HG02884 (cell line): ENCODE measurements around the gene MGMT.

ENCODE experiments used
- ATAC-seq: cut with Tn5 transposase; IDR thresholded peaks from one replicate; pipeline ENCODE4 v1.9.1; 2021; ENCODE audit warnings: mild to moderate bottlenecking, moderate library complexity; ENCODE audit not compliant: unreplicated experiment

The MGMT gene

GRCh38 chr10:129725011-129725410, 258.0 kb downstream of the MGMT start:
- no peak for ATAC-seq

DNA sequence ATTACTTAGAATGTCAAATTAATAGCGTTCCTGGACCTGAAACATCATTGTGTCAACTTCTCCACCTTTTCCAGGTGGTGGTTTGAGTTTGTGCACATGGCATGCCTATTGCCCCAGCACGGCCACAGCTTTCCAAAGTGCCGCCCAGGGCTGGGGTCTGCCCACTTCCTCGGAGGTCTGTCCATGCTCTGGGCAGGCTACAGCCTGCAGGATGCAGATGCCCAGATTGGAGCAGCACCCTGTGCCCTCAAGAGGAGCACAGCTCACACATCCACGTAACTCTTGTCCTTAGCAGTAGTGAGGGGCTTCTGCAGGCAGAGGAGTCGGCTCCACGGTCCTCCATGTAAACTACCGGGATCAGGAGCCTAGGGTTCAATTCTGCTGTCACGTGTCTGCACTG, 258.4 kb downstream of the MGMT start:
- ATAC-seq = no peak

- ATAC-seq = no peak
These were observed 259.0 kb downstream of the MGMT start for GRCh38 chr10:129725890-129726631.

DNA sequence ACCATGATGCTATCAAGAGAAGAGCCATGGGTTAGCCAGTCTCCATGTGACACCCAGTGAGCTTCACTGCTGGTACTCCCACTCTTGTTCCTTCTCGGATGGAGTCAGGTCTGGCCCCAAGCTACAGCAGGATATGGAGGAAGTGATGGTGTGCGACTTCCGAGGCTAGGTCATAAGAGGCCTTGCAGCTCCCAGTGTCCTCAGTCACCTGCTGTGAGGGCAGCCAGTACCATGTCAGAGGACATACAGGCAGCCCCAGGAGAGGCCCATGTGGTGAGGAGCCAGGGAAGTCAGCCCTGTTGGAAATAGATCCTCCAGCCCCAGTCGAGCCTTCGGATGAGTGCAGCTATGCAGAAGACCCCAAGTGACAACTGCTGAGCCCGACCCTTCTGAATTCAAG, 260.0 kb downstream of the MGMT start:
- ATAC-seq = no peak

DNA sequence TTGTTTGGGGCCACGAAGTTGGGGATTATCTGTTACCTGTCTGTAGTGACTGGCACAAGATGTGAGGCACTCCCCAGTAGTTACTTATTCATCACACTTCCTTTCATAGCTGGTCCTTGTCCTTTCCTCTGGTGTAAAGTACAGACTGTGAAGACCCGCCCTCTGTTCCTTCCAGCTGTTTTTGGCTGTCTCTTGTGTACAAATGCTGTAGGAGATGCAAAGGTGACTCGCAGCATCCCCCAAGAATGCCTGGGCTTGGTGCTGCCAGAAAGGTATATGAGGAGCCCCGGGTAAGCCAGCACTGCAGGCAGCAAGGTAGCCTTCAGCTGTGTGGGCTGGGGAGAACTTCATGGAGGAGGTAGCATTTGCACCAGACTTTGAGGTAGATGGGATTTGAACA, 260.5 kb downstream of the MGMT start:
- no peak for ATAC-seq

- ATAC-seq = no peak
These were observed 261.3 kb downstream of the MGMT start for GRCh38 chr10:129728246-129728820.

DNA sequence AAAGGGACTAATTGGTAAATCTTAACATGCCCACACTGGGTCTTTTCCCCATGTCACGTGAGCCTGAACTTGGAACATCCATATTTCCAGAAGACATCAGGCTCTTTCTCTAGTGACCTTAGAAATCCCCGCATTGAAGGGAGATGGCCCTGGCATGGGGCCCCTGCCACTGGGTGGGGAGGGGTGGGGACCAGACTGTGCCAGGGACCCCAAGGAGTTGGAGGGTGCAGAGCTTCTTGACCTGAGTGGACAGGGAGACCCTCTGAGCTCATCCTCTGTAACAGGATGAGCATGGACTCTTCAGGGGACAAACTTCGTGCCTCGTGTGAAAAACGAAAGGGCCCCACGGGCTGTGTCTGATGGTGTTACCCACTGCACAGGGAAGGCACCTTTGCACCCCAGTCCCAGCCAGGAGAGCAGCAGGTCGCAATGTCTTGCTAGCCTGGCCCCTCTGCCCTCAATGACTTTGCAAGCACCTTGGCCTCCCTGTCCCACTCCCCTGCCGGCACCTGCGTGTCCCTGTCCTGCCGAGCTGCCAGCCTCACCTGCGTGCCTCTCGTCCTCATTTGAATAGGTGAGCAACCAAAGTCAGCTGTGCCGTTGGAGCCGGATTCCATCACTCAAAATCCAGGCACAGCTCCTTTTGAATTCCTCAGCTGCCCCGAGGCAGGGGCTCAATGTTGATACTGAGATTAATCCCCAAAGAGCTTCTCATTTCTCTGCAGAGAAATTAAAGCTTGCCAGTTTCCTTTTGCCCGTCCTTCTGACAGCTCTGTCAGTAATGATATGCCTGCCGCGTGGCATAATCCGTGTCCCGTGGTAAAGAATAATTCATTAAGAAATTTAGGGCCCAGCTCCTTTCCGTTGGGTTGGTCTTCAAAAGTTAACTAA, 262.1 kb downstream of the MGMT start:
- ATAC-seq = no peak

DNA sequence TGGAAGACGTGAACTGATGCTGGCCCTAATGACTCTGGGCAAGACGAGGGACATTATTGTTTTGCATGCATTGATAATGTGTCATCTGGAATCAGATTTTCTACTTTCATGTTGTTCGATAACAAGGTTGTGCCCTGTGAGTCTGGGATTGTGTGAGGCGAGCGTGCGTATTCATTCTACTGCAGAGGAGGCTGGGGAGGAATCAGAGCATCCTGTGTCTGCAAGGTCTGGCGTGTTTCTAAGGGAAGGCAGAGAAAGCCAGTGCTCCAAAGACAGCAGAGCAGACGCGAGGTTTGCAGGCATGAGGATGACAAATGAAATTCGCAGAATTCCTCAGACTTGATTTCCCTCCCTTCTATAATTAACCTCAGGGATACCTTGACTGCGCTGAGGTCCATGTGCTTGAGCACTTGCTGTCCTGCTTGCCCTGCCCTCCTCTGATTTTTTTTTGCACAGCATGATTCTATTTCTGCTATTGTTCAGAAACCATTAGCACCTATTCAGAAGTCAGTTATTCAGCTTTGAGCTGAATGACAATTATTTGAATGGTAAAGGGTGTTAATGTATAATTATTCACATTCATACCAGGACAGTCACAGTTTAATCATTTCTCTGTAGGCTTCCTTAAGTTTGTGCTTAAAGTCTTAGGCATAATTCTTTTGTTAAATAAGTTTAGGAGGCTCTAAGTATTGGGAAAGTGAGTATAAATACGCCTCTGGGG, 263.4 kb downstream of the MGMT start:
- no peak for ATAC-seq

DNA sequence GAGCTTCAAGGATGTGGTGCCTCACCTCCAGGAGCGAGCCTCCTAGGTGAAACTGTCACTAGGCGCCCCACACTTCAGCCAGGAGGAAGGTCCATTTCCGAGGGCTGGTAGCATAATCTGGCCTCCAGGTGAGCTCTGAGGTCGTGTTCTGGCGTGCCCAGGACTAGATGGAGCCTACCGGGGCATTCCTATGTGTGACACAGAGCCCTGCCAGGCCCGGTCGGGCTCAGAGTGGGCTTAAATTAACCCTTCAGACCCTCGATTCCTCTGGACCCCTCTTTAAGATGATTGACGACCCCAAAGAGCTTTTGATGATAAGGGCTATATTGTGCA, 263.9 kb downstream of the MGMT start:
- ATAC-seq = no peak

DNA sequence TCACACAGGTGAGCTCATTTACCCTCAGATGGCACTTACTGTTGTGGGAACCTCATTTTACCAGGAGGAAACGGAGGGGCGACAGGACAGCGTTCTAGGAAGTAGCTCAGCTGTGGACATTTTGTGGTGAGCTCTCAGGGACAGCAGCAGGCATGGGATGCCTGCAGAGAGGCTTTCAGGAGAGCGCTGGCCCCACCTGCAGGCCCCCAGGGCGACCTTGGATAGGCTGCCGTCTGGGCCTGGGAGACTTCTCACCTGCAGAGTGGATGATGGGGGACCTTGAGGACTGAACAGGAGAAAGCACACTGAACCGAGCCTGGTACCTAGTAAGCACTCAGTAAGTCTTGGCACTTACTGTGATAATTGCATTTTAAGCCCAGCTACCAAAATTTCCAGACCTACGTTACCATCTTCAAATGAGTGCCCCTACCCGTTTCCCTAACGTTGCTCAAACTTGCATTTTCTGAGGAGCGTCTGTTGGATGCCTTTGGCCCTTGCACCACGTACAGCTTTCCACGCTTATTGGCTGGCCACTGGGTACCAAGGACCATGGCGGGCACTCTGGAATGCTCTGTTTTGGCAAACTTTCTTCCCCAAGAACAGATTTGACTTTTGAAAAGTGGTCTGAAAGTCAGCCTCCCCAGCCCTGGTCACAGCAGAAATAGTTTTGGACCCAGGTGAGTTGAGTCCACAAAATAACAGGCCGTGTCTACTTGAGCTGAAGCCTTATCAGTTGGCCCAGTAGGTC, 273.7 kb downstream of the MGMT start:
- no peak for ATAC-seq

GRCh38 chr10:129741280-129741977, 274.4 kb downstream of the MGMT start:
- ATAC-seq = no peak

DNA sequence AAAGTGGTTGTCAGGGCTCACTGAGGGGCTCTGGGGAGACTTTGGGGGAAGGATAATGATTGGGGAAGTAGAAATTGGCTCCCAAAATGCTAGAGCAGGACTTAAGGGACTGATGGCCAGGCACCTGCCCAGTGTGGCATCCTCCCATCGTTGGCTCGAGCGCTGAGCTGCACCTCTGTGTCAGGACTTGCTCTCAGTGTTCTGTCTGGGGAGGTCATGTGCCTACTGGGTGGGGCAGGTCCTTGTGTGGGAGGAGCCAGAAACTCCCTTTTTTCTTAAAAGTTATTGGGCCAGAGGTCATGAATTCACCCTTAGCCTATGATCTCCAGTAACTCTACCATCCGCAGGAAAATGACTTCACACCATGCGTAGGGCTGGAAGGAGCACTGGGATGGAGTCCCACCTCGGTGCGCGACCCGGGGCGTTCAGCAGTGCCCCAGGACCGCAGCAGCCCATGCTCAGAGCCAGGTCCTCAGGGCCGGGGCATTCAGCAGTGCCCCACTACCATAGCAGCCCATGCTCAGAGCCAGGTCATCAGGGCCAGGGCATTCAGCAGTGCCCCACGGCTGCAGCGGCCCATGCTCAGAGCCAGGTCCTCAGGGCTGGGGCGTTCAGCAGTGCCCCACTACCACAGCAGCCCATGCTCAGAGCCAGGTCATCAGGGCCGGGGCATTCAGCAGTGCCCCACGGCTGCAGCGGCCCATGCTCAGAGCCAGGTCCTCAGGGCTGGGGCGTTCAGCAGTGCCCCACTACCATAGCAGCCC, 275.1 kb downstream of the MGMT start:
- no peak for ATAC-seq

DNA sequence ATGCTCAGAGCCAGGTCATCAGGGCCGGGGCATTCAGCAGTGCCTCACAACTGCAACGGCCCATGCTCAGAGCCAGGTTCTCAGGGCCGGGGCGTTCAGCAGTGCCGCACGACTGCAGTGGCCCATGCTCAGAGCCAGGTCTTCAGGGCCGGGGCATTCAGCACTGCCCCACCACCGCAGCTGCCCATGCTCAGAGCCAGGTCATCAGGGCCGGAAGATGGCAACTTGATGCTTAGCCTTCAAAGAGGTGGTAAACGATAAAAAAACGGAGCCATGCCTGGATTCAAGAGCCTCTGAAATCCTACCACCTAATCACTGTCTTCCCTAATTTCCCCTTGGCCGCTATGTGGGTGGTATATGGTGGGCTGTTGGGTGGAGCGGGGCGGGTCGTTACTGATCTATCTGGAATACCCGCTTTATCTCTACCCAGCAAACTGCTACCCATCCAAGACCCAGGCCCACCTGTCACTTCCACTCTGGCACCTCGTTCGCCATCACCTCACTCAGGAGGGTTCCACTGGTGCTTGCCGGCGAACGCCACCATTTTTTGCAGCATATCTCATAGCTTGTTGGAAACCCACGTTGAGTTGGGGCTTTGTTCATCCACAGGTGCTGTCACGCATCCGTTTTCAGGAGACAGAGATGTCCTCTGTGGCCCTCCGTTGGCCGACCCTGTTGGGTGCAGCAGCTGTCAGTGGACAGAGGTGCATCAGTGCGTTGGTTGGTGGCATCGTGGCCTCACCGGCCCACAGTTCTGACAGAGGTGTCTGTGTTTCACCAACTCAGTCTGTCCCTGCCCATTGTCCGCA, 275.9 kb downstream of the MGMT start:
- no peak for ATAC-seq

DNA sequence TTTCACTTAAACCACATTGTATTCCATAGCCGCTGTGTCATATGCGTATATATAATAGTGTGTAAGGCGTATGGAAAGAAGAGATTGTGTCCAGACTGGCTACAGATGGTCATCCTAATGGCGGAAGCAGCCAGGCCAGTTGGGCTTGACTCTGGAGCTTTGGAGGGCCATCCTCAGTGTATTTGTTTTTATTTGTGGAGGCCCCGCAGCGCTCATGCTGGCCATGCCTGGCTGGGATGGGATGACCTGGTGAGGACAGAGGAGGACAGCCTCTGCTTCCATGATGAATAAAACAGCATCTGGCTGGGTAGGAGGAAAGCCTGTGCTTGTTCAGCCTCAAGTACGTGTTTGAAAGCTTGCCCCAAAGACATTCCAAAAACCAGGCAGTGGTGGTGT, 276.7 kb downstream of the MGMT start:
- ATAC-seq = no peak

GRCh38 chr10:129744134-129745111, 277.4 kb downstream of the MGMT start:
- ATAC-seq = no peak

DNA sequence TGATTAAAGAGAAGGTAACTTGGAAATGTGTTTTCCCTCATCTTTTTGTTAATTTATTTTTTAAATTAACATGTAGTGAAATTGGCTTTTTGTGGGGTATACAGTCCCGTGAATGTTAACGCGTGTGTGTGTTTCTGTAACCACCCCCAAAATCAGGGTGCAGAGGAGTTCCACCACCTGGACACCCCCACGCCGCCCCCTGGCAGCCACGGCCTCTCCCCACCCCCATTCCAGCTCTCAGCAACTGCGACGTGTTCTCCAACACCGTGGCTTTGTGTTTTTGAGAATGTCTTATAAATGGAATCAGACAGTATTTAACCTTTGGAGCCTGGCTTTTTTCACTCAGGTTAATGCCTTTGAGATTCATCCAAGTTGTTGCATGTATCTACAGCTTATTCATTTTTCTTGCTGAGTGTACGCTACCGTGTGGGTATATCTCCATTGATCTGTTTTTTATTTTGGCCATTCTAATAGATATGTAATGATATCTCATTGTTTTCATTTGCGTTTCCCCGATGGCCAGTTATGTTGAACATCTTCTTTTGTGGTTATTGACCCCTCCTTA, 278.2 kb downstream of the MGMT start:
- no peak for ATAC-seq
